Amniotic stem cell (primary cell): Measurements from ENCODE around the gene CCDC172.
A peak's percentile ranks its signal among the peaks of the same experiment; 100 is the strongest.

Experiments used
- DNase-seq: peaks from one replicate; lab custom pipeline; 2025; lab: John Stamatoyannopoulos, UW

CCDC172 gene, protein sequence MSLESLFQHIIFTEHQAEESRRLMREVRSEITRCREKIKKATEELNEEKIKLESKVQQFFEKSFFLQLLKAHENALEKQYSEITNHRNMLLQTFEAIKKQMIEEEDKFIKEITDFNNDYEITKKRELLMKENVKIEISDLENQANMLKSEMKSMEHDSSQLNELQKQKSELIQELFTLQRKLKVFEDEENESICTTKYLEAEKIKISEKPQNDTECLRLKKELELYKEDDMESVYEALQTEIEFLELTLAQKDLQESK

DNA sequence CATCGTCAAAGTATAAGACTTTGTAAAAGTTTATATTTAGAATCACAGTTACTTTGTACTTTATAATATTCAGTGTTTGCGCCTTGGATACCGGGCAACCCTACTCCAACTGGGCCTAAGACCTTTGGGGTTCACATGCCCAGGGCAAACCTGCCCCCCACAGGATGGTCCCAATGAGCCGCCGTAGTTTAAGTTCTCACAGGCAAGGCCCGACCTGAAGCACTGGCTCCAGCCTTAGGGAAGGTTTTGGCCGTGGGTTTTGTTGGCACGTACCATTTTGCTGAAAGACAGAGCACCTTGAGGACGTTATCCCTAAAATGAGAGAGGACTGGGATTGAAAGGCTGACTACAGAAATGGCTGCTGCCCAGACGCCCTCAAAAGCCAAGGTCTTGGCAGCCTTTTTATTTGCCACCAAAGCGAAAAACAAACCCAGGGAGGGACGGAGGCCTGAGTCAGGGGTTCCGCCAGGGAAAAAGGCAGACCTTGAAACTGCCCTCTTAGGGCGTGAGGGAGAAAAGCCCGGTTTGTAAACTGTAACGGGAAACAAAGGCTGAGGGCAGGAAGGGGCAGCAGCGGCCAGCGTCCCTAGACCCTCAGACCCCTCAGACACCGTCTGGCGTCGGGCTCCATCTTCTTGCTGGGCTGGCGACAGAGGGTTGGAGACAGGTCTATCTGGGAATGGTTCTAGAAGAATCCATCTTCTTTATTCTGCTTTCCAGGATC lies at the start of gene CCDC172:
TSS of gene CCDC172 (plus strand) at position 222 of the 724 bp plus-strand sequence. CDS start 564 bp downstream, outside the sequence.
- no peak for DNase-seq

DNA sequence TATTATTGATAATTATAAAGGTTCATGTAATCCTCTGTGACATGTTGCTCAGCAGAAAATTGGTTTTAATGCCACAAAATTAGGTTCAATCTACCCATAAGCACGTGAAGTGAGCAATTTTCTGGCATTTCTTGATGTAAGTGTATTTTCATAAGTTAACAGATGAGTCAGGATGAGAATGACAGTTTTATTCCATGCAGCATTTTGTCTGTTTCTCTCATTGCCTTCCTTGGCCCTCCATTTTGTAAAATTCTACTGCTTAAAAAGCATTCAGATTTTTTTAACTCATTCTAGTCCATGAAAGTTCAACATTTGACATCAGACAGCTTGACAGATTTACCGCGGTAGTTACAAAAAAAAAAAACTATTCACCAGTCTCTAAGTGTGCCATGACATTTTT lies 47.3 kb upstream of the CCDC172 start:
- DNase-seq = no peak

DNA sequence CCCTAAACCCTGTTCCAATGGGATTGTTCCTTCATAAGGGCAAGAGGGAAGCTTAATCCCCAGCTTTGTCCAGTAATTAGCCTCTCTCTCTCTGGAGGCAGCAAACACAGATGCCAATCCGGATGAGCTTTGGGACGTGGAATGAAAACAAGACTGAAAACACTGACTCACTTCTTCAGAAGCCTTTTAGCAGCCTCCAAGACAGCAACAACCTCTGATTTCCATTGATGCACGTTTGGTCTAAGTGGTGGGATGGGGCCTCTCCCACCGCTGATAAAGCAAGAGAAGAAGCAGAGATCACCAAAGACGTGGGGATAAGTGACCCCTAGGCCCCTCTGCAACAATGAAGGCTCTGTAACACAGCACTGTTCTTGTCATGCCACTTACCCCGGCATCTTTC lies 45.4 kb upstream of the CCDC172 start:
- no peak for DNase-seq

DNA sequence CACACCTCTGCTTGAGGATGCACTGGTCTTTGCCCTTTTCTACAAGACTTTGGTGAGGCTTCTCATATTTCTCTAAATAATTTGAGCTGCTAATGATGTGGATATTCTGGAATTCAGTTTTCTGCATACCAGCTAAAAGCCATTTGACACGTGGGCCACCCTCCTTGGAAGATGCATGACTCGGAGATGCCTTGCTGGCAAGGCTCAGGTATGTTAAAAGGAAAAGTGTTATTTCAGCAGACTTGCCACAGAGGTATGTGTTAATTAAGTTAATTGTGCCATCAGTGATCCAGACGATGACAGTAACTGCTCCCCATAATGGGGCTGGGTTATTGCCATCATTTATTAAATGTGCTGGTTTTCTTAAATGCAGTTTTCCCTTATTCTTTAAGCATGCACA lies 42.5 kb upstream of the CCDC172 start:
- DNase-seq = no peak

DNA sequence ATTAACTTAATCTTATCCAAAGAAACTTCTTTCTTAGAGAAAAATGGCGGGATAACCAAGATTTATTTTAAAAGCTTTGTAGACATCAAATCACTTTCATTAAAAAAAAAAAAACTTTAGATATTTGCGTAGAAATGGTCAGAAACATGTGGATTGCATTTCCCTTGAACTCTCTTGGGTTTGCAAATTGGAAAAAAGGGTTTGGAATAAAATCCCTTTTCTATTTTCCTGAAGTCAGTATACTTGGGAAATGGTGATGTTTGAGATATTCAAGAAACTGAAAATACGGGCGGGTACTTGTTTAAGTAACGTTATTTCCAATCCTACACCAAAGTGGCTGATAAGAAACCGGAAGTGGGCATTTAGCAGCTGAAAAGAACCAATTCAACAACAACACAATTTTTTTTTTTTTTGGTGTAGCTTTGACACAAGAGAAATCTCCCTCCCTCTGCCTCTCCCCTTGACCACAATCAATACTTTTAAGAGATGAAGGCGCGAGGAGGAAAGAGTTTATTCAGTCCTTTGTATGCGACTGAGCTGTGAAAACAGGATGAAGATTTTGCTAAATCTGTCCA lies 37.5 kb upstream of the CCDC172 start:
- DNase-seq = no peak

DNA sequence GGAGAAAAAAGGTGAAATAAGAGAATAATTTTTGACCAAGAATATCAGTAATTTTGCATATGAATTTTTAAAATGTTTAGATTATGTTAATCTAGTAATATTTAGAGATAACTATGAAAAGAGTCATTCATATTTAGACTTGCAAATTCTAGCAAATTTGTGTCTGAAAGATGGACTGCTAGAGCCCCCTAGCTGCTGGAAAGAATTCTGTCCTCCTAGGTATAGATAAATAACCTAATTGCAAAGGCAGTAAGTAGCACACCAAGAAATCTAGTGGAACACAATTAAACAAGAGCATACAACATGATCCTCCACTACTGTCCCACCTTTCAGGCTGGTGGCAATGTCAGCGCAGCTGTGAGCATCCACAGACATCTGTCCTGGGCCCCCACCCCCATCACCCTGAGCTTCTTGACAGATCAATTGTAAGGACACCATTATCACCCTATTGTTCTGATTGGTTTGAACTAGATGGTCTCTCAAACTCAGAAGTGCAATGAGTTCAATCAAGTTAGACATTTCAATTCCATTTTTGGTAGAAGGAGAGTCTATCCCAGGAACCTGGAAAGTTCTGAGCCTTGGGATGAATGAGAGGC lies 36.2 kb upstream of the CCDC172 start:
- DNase-seq = peak; percentile 29

DNA sequence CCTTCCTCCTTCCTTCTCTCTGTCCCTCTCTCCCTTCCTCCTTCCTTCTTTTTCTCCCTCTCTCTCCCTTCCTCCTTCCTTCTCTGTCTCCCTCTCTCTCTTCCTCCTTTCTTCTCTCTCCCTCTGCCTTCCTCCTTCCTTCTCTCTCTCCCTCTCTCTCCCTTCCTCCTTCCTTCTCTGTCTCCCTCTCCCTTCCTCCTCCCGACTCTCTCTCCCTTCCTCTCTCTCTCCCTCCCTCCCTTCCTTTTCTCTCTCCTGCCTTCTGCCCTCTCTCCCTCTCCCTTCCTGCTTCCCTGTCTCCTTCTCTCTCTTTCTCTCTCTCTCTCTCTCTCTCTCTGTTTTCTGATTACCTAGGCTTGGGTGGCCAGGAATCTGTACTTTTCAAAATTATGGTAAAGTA lies 34.6 kb upstream of the CCDC172 start:
- DNase-seq = no peak

DNA sequence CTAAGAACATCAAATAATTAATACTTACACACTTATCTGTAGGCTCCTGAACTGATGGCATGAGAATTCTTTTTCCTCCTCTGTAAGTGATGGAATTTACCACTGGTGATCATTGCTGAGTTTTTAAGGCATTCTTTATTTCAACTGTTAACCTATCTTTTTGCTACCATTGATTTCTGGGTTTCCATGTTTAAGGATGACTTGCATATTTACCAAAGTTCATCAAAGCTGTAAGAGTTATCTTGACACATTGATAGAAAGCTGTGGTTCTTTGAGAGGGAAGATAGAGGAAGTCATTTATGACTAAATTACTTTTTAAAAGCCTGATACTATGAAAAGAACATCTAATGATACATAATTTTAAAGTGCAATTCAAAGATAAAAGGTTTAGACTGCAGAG lies 31.8 kb upstream of the CCDC172 start:
- no peak for DNase-seq

DNA sequence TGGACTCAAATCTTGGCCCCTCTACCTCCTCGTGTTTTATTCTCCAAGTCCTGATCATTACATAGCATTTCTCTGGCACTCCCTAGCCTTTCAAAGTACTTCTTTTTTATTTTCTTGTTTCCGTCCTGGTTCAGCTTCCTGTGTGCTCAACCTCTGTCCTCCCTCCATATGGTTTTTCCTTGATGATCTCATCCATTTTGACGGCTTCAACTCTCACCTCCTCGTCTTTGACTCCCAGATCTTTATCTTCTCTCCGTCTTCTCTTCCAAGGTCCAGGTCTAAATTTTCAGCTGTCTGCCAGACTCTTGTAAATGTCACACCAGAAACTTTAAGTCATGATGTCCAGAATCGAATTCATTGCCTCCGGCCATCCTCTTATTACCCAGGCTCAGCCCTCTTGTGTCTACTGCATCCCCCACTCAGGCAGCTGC lies 27.9 kb upstream of the CCDC172 start:
- DNase-seq = no peak

DNA sequence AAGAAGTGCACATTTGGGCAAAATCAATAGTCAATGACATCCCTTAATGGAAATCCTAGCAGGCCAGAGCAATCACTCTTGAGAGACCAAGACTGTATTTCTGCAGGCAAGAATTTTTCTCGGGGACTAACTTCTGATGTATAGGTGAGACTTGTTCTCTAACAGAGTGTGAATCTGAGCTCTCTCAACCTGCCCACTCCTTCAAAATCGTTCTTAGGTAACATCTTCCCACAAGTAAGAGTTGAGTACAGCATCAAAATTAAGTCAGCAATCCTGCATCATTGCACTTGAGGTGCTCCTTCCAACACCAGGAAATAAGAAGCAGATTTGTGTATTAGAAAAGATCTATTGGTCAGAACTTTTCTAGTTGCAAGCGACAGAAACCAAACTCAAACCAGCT lies 25.7 kb upstream of the CCDC172 start:
- DNase-seq = no peak

DNA sequence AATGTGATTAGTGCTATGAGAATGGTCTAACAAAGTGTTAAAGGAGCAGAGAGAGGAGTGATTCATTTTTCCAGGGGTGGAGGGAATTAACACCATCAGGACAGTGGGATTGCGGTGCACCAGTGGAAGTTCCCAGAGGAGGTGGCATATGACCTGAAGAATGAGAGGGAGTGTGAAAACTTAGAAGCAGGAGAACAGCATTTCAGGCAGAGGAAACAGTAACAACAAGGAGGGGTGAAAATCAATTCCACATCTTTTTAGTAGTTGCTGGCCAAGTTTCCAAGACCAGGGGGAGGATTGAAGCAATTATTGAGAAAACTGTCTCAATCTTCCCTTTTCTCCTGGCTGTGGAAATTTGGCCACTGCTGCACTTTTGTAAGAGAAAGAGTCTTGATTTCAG lies 23.7 kb upstream of the CCDC172 start:
- DNase-seq = no peak

DNA sequence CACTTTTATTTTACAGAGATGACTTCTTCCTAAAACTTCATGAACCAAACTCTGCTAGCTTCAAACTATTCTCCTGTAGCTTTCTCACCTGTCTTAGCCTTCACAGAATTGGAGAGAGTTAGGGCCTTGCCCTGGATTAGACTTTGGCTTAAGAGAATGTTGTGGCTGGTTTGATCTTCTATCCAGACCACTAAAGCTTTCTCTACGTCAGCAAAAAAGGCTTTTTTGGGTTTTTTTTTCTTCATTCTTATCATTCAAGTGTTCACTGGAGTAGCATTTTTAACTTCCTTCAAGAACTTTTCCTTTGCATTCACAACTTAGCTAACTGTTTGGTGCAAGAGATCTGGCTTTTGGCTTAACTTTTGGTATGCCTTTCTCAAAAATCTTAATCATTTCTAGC lies 19.3 kb upstream of the CCDC172 start:
- no peak for DNase-seq

DNA sequence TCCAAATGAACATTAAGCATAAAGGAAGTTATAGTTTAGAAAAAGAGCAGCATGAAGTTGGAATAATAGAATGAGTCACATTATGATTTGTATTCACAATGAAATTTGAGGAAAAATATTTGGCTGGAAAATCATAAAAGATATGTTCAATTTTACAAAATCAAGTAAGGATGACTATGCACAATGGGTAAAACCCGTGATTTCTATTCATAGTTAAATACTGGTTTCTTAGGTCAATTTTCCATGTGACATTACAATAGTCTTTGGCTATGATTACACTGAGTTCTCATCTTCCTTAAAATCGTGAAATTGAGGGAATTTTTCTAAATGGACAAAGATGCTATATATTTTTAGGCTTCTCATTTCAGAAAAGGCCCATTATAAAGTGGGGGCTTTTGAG lies 17.4 kb upstream of the CCDC172 start:
- DNase-seq = no peak

DNA sequence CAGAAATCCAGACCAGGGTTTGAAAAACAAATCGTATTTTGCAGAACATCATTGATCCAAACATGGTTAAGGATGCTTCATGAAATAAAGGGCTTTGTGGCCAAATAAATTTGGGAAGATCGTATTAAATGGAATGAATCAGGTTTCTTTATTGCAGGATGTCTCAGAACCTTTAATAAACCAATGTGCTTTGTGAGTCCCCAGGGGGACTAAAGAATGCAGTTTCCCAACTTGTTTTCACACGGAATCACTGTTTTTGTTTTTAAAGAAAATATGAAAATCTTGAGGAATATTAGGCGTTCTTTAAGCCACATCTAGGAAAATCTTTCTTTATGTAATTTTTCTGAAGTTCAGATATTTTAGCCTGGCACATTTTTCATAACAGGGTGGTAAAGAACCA lies 16.8 kb upstream of the CCDC172 start:
- DNase-seq = no peak

DNA sequence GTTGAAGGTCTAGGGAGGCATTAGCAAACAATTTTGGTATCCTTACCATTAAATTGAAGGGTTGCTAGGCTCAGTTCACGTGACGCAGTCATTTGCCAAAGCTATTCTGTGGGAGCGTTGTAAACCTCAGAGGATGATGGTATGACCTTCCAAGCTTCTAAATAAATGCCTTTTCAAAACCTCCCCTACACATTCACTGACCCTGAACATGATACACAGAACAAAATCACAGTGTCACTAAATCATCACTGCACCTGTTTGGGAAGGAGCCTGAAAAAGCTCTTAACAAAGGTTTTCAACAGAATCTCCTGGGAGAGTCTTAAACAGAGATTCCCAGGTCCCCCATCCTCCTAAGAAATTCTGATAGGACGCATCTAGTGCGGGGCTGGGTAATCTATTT lies 13.2 kb upstream of the CCDC172 start:
- no peak for DNase-seq

DNA sequence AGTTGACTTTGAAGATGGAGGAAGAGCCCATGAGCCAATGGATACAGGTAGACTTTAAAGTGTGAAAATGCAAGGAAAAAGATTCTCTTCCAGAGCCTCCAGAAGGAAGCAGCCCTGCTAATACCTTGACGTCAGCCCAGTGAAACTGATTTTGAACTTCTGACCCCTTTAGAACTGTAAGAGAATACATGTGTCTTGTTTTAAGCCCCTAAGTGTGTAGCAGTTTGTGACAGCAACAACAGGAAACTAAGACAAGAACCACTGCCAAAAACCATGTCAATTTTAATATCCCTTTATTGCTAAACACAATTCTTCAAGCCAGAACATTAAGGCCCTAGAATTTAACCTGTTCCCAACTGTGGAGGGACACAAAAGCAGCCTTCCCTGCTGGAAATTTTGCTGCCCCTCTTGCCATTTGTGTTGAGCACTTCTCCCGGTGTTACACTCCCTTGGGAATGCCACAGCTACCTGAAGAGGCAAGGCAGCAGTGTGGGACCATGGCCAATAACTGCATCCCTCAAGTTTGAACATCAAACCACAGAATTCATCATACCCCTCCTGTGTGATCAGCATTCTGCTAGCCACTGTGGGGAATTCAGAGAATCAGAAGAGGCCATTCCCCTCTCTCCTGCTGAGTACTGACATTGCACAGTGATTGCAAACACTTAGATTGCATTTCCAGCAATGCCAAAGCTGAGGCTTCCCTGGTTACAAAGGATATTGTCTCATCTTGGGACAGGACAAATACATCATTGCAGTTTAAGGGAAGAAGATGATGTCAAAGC lies 12.3 kb upstream of the CCDC172 start:
- no peak for DNase-seq

DNA sequence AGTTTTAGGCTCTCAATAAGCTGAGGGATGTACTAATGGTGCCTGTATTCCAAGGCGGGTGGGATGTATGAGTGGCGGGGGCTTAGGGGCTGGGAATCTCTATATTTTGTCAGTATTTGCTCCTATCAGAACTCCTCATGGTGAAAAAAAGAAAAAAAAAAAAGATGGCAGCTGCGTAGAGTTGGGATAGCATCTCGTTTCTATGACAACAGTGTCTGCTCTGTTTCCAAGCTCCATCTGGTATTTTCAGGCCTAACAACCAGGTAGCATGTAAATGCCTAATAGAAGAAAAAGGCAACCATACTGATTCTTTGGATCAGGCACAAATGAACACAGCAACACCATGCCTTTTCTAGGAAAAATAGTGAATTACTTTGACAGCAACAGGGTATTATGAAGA lies 11.7 kb upstream of the CCDC172 start:
- DNase-seq = no peak

DNA sequence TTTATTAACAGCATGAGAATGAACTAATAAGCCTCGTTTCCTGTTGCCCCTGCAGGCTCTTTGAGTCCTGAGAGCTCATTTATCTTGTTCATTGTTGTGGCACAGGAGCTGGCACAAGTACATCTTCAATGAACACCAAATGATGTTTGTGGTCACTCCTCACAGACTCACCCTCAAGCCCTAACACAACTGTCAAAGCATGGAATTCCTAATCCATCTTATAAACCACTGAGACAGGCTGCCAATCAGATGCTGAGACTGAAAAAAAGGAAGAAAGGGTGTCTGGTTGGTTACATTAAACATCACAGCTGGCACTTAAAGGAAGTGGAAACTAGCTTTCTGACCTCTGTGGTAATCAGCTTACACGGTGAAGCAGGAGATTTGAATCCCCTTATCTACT lies 7.7 kb upstream of the CCDC172 start:
- DNase-seq = no peak

DNA sequence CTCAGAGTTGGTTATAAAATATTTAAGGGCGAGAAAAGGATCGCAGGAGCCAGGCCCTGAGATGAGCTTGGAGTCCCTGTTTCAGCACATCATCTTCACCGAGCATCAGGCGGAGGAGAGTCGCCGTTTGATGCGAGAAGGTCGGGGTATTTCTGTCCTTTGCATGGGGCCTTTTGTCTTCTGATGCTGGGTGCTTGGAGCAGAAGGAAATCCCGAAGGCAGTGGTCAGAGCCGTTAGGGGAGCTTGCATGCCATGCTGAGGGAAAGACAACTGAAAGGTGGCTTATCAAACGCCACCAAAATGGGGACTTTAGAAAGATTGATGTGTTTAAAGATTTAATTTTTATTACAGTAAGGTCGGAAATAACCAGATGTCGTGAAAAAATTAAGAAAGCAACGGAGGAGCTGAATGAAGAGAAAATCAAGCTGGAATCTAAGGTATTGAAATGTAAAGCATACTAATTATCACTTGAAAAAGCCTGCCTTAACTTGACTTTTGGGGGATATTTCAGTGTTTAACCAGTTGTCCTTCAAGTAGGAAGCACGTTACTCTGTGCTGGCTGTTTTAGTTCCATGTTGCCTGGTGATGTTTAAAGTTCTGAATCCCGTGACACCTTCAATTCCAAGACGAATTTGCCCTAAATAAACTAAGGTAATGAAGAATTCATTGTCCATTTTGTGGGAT lies 845 bp downstream of the CCDC172 start:
- no peak for DNase-seq

DNA sequence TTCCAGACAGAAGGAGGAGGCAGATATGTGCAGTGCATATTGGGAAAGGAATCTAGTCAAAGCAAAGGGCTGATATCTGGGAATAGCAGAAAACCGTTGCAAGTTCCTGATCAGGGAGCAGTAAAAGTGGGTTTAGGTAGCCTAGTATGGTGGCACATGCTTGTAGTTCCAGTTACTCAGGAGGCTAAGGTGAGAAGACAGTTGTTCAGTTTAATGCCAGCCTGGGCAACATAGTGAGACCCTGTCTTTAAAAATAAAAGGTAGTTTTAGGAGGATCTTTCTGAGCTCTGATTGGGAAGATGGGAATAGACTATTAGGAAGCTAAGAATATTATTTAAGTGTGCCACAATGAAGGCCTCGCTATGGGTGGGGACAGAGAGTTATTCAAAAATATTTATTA lies 1.7 kb downstream of the CCDC172 start:
- no peak for DNase-seq

DNA sequence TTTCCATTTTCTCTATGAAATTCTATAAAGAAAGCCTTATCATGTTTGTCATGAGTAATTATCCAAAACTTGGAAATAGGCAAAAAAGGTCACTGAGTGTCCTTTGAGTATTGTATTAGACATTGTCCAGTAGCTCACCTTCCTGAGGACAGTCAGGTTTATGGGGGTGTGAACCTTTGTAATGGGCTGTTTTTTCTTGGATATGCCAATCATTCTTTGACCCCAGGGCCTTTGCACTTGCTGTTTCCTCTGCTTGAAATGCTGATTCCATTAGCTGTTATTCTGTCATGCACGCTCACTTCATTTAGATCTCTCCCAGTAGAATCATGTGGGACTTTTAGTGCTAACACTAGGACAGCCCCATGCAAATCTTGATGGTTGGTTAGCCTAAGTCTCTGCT lies 4.9 kb downstream of the CCDC172 start:
- no peak for DNase-seq

DNA sequence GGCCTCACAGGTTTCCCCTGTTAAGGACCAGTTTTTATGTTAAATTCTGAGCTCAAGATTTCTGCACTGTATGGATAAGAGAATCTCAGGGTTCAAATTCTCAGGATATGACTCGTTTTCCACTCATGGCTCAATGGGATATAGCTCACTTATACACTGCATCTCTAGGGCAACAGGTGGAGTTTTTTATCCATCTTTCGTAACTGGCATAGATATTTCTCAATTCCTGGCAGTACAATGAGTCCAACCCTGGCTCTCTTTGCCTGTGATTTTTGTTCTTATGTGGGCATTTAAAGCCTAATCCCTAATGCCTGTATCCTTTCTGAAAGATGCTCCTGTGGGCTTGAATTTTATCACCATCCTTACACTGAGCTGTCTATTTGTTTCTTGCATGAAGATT lies 7.6 kb downstream of the CCDC172 start:
- DNase-seq = no peak
